GM23248 (cell line): Measurements from ENCODE around the gene PSMD4. TPM values are rescaled to one million over a fixed set of nuclear protein-coding genes. Genes with fewer than 3 reads are reported as not detected.

Source experiments
- DNase-seq: peaks from one replicate; pipeline ENCODE4 v3.0.0-alpha.2; 2015
- H2AFZ ChIP-seq: fragments of 200-600 bp; sonication (generic); 2 replicates; pipeline ENCODE4 v1.6.1; 2016; ENCODE audit warnings: antibody characterized with exemption
- H3F3A ChIP-seq: fragments of 200-600 bp; sonication (generic); 2 replicates; pipeline ENCODE4 v1.6.1; 2016; ENCODE audit warnings: mild to moderate bottlenecking, antibody characterized with exemption, mixed run types; ENCODE audit not compliant: insufficient read depth
- H3K27ac ChIP-seq: fragments of 200-600 bp; sonication (generic); 2 replicates; pipeline ENCODE4 v1.5.1; 2016; ENCODE audit warnings: mild to moderate bottlenecking
- H3K27me3 ChIP-seq: fragments of 200-600 bp; sonication (generic); replicated peaks from 2 replicates; pipeline ENCODE4 v1.6.1; 2016; ENCODE audit warnings: mild to moderate bottlenecking; ENCODE audit not compliant: insufficient read depth
- H3K36me3 ChIP-seq: fragments of 200-600 bp; sonication (generic); 2 replicates; pipeline ENCODE4 v1.6.1; 2016; ENCODE audit warnings: low read depth, mild to moderate bottlenecking
- H3K4me1 ChIP-seq: fragments of 200-600 bp; sonication (generic); 2 replicates; pipeline ENCODE4 v1.6.1; 2016; ENCODE audit warnings: mild to moderate bottlenecking; ENCODE audit not compliant: insufficient read depth
- H3K4me2 ChIP-seq: fragments of 200-600 bp; sonication (generic); one replicate; pipeline ENCODE4 v1.6.1; 2016; ENCODE audit warnings: mild to moderate bottlenecking; ENCODE audit not compliant: unreplicated experiment
- H3K4me3 ChIP-seq: fragments of 200-600 bp; sonication (generic); 2 replicates; pipeline ENCODE4 v1.5.1; 2016; ENCODE audit warnings: mild to moderate bottlenecking
- H3K79me2 ChIP-seq: fragments of 200-600 bp; sonication (generic); 2 replicates; pipeline ENCODE4 v1.6.1; 2016; ENCODE audit warnings: mild to moderate bottlenecking; ENCODE audit not compliant: insufficient read depth
- H3K9ac ChIP-seq: fragments of 200-600 bp; sonication (generic); 2 replicates; pipeline ENCODE4 v1.6.1; 2016; ENCODE audit warnings: mild to moderate bottlenecking
- H3K9me2 ChIP-seq: fragments of 200-600 bp; sonication (generic); 2 replicates; pipeline ENCODE4 v1.6.1; 2016; ENCODE audit warnings: mixed run types, mild to moderate bottlenecking, moderate library complexity; ENCODE audit not compliant: insufficient read depth
- H3K9me3 ChIP-seq: fragments of 200-600 bp; sonication (generic); one replicate; pipeline ENCODE4 v1.6.1; 2017; ENCODE audit warnings: low read depth
- H4K20me1 ChIP-seq: fragments of 200-600 bp; sonication (generic); 2 replicates; pipeline ENCODE4 v1.6.0; 2016; ENCODE audit not compliant: insufficient read depth
- EZH2 ChIP-seq: fragments of 200-600 bp; sonication (generic); IDR thresholded peaks from 2 replicates; pipeline ENCODE4 v1.6.1; 2018; ENCODE audit warnings: antibody characterized with exemption, mild to moderate bottlenecking; ENCODE audit not compliant: insufficient read depth, poor library complexity, severe bottlenecking
- EZH2phosphoT487 ChIP-seq: fragments of 200-600 bp; sonication (generic); IDR thresholded peaks from 2 replicates; pipeline ENCODE4 v1.6.1; 2018; ENCODE audit warnings: antibody characterized with exemption, moderate library complexity, mild to moderate bottlenecking, low read depth; ENCODE audit not compliant: insufficient read depth
- WGBS, 2 experiments: methylation state at CpG; one replicate each; pipeline ENCODE4 v1.1.6; 2015 to 2017; ENCODE audit warnings: low lambda C conversion rate in 2 of 2, low coverage in 1 of 2; ENCODE audit errors: missing lambda C conversion rate in 2 of 2; 5-methylcytosine and 5-hydroxymethylcytosine counted together
- in situ Hi-C: fragments of 300-500 bp; cut with MboI; formaldehyde crosslinking; loops from 2 replicates; pipeline ENCODE4 v1.15.0; 2020
- polyA plus RNA-seq: library from polyadenylated mRNA; unstranded; fragments of >200 nt; fragmentation: Nextera tagmentation; extraction: Ambion mirVana; gene quantifications from 2 replicates; pipeline ENCODE4 v1.2.1, GENCODE V29; 2016
- total RNA-seq: library from RNA; depleted of rRNA; stranded (reverse); fragments of >200 nt; shearing (Covaris generic); gene quantifications from 2 replicates; pipeline ENCODE4 v1.2.3, GENCODE V29; 2014

The PSMD4 gene
- total and polyA plus RNA-seq, 2 experiments from 2014 or later = 130 to 166 TPM

DNA sequence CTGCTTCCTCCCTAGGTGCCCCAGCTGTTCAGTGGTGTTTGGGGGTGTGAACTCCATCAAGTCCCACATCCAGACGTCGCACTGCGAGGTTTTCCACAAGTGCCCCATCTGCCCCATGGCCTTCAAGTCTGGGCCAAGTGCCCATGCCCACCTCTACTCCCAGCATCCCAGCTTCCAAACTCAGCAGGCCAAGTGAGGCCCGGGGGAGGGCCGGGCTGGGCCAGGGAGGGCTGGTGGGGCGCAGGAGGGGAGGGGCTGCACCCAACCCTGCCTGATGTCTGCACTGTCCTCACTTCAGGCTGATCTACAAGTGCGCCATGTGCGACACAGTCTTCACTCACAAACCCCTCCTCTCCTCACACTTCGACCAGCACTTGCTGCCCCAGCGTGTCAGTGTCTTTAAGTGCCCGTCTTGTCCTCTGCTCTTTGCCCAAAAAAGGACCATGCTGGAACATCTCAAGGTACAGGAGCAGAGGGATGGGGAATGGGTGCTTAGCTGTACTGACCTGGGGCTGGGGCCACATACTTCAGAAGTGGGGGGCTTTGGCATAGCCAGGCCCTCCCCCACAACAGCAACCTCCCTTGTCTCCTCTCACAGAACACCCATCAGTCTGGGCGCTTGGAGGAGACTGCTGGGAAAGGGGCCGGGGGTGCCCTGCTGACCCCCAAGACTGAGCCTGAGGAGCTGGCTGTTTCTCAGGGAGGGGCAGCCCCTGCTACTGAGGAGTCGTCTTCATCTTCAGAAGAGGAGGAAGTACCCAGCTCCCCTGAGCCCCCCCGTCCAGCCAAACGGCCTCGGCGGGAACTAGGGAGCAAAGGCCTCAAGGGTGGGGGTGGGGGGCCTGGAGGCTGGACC is 34.8 kb downstream of the PSMD4 start:
- Histone ChIP-seq H4K20me1 (no peaks in the 10 kb centered on the region), H3K36me3 (peaks cover 8% of the 10 kb centered on the region; the same call in 1 of the 2 replicates)
- in situ Hi-C loops = no loop called here

GRCh38 chr1:151289991-151290708 is 35.6 kb downstream of the PSMD4 start:
- Histone ChIP-seq H3K4me1 (no peaks in the 10 kb centered on the region), H3K27me3 (no peaks in the 10 kb centered on the region), H3K4me3 (no peak overlapping the region), H3K4me2 (no peak overlapping the region), H4K20me1 (no peaks in the 10 kb centered on the region), H3F3A (no peaks in the 10 kb centered on the region), H3K79me2 (no peaks in the 10 kb centered on the region; the same call in 1 of the 2 replicates), H3K9me3 (no peaks in the 10 kb centered on the region), H3K27ac (no peak overlapping the region), H3K36me3 (peaks cover 8% of the 10 kb centered on the region; the same call in 1 of the 2 replicates), H3K9me2 (no peaks in the 10 kb centered on the region), H3K9ac (no peak overlapping the region), H2AFZ (no peak overlapping the region)
- DNase-seq = no peak
- in situ Hi-C loops = no loop called here
- TF ChIP-seq EZH2phosphoT487 (no peak), EZH2 (no peak)
- 89 to 91% methylated on average over 21 of the region's 21 CpGs for WGBS, 2 experiments

More for the DNA sequence above, 34.8 kb downstream of the PSMD4 start:
- H3K79me2 ChIP-seq = peaks cover 8% of the 10 kb centered on the region
- H3K9ac ChIP-seq = no peak overlapping the region
- no peaks in the 10 kb centered on the region for H3F3A ChIP-seq
- WGBS, 2 experiments = 77 to 80% methylated on average over 13 to 18 of the region's 18 CpGs
- H3K9me2 ChIP-seq = no peaks in the 10 kb centered on the region
- H3K4me2 ChIP-seq = no peak overlapping the region
- H3K4me3 ChIP-seq = no peak overlapping the region
- DNase-seq = no peak
- no peak overlapping the region for H3K27ac ChIP-seq
- H3K9me3 ChIP-seq = no peaks in the 10 kb centered on the region
- no peak for TF ChIP-seq EZH2
- TF ChIP-seq EZH2phosphoT487 = no peak
- H3K27me3 ChIP-seq = no peaks in the 10 kb centered on the region
- H2AFZ ChIP-seq = no peak overlapping the region
- H3K4me1 ChIP-seq = no peaks in the 10 kb centered on the region

DNA sequence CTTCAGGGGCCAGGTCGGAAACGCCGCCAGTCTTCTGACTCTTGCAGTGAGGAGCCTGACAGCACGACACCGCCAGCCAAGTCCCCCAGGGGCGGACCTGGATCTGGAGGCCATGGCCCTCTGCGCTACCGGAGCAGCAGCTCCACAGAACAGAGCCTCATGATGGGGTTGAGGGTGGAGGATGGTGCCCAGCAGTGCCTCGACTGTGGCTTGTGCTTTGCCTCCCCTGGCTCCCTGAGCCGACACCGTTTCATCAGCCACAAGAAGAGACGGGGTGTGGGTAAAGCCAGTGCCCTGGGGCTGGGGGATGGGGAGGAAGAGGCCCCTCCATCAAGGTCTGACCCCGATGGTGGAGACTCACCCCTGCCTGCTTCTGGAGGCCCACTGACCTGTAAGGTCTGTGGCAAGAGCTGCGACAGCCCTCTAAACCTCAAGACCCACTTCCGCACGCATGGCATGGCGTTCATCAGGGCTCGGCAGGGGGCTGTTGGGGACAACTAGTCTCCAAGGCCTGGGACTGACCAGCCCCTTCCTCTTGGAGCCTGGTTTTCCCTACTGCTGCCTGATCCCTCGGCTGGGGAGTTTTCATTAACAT is 36.3 kb downstream of the PSMD4 start:
- TF ChIP-seq EZH2 (no peak), EZH2phosphoT487 (no peak)
- no peak overlapping the region for H3K4me3 ChIP-seq
- no peaks in the 10 kb centered on the region for H3K27me3 ChIP-seq
- H3F3A ChIP-seq = no peaks in the 10 kb centered on the region
- H3K4me2 ChIP-seq = no peak overlapping the region
- H3K4me1 ChIP-seq = no peaks in the 10 kb centered on the region
- in situ Hi-C loops = no loop called here
- WGBS, 2 experiments = 79% methylated on average over 16 to 17 of the region's 19 CpGs
- no peaks in the 10 kb centered on the region for H3K9me3 ChIP-seq
- no peak overlapping the region for H3K9ac ChIP-seq
- no peak for DNase-seq
- no peaks in the 10 kb centered on the region for H4K20me1 ChIP-seq
- H3K79me2 ChIP-seq = no peaks in the 10 kb centered on the region; the same call in 1 of the 2 replicates
- H2AFZ ChIP-seq = no peak overlapping the region
- no peaks in the 10 kb centered on the region for H3K9me2 ChIP-seq
- H3K27ac ChIP-seq = no peak overlapping the region
- H3K36me3 ChIP-seq = peaks cover 8% of the 10 kb centered on the region; the same call in 1 of the 2 replicates
